GM18870 (cell line): ENCODE results near the gene TMEM54.

ENCODE experiments used
- ATAC-seq: cut with Tn5 transposase; IDR thresholded peaks from one replicate; pipeline ENCODE4 v1.9.1; 2021; ENCODE audit warnings: moderate library complexity; ENCODE audit not compliant: unreplicated experiment

TMEM54 gene

DNA sequence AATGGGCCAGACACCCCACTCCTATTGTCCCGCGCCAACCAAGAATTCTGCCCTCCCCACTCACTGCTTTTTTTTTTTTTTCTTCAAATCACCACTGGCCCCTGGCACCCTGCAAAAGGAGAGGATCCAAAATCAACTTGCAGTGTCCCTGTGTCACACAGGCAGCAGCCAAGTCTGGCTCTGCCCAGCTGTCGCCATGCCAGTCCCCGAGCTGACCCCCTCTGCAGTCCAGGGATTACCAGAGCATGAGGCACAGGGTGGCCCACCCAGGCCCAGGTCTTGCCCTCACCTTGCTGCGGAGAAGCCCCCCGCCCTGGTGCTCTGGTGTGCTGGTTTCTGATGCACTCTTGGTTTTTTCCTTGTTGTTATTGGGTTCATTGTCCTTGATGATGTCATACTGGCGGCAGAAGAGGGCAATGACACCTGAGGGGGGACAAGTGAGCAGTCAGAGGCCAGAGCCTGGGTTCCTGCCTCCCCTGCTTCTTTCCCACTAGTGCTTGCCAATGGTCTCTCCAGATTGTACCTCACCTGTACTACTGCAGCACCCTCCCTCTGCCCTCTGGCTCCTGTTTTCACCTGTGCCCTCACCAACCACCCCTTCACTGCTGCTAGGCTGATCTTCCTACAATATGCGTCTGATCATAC is 36.7 kb downstream of the TMEM54 start:
- no peak for ATAC-seq

DNA sequence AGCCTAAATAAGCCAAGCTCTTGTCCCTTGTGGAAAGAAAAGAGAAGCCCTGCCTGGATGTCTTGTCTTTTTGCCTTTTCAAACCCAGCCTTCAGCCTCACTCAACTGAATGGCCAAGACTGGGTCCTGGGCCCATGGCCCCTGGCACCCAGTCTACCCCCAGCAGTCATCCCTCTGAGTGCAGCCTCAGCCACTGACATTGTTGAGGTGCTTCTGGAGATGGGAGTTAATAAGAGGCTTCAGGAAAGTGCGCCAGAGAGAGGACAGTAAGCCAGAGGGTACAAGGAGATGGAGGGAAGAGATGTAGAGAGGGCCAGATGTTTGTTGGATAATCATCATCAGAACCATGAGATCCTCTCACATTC is 37.3 kb downstream of the TMEM54 start:
- no peak for ATAC-seq

DNA sequence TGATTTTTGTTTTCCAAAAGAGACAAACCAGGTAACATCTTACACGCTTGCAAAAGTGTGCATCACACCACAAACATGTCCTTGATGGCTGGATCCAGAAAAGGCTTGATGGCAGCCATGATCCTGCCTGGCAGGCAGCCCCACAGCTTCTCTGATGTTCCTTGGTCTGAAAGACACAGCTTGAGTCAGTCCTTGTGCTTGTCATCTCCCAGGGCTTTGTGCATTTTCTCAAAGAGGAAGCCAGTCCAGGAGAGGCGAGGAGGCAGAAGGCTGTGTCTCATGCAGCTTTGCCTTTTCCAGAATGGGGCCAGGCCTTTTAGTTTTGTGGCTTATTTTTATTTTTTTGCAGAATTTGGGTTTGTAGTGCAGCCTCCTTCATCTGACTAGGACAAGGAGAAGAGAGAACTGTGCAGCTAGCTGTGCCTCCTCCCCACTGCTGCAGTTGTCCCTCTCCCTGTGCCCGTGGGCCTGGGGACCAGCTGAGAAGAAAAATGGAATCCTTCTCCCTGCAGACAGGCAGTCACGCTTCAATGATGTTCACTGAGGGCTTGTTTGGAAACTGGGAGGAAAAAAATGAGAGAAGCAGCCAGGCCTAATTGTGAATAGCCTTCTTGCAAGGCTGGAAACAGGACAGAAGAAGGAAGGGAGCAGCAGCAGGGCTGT is 37.8 kb downstream of the TMEM54 start:
- no peak for ATAC-seq

- ATAC-seq = no peak
Observed at GRCh38 chr1:32861904-32862695, 39.1 kb downstream of the TMEM54 start.

DNA sequence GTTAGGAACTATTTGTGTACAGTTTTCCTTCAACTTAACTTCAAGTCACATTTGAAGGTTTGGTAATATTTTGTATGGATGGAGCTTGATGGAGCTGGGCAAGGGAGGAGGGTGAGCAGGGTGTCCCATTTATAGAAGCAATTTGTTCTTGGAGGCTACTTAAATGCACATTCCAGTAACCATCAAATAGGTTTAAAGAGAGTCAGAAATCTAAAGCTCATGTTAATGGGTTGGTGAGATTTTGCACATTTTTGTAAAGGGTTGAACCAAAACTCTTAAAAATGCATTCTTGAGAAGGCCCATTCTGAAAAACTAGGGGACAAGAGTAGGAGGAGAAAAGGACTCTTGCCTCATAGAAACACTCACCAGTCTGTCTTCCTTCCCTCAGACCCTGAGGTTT is 40.6 kb downstream of the TMEM54 start:
- ATAC-seq = no peak

DNA sequence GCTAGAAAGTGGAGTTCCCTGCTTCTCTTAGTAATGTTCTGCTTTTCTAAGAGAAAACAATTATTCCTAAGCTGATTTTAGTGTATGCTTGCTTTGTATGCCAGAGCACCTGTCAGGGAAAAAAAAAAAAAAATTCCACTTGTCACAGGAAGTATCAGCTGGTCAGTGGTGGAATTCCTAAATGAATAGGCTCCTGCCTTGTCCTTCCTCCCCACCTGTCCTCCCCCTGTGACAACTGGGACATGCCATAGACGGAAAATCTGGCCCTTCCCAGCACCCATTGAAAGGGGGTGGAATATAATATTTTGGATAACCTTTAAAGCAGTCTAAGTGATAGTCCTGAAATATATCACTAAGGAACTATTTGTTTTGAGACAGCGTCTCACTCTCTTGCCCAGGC is 41.3 kb downstream of the TMEM54 start:
- ATAC-seq = no peak

DNA sequence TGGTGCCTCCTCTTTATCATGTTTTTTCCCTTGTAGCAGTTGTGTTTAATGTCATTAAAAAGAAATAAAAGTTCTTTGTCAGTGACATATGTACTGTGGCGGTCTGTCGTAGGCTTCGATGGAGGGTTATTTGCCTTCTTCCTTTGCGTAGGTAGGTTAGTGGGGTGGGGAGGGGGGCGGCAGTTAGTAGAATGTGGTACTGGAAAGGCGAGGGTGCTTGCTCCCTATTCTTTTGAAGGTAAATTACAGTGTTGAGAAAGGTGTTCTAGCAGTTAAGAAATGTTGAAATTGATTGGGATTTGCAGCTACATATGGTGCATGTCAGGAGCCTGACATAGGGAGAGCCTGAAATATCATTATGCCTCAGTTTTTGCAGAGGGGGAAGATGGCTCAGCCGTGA is 42.4 kb downstream of the TMEM54 start:
- ATAC-seq = no peak

DNA sequence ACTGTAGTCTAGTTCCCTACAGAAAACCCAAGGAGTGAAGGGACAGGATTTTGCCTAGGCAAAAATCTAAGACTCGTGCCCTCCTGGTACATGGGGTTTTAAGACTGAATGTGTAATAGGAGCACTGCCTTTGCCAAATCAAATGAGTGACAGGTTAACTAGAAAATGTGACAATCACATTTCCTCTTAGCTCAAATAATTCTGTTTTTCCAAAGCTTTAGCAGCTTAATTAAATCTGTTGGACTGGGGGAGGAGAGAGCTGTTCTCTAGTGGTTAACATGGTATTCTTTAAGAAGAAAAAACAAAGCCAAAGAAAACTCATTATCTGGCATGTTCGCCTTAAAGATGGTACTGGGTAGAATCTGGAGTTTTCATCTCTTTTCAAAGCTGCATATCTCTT is 43.1 kb downstream of the TMEM54 start:
- no peak for ATAC-seq

GRCh38 chr1:32855861-32856617 is 45.1 kb downstream of the TMEM54 start:
- ATAC-seq = no peak

DNA sequence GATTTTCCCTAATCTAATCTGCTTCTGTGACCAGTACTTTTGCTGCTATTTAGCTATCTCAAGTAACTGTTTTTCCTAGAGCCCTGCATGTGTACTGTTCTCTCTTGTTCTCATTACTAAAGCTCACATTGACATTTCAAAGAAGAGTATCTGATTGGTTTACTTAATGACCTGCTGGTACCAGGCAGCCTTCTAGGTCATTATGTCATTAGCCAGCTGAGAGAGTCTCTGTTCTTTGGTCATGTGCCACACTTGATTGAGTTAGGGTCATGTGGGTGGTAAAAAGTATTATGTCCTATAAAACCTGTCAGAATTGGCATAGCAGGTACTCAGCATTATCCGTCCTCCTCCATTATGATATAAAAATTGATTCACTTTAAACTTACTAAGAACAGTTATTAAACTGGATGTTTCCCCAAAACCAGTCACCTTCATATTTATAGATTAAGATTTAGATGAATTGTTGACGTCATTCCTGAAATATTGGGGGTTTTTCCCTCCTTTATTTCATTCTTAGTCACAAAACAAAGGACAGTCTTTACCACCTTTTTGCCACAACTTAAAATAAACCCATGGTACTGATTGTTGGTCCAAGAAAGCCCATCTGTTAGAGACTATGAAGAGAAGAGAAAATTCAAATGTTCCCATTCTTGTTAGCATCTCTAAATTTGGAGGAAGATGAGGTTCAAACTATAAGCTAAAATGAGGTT is 52.7 kb downstream of the TMEM54 start:
- no peak for ATAC-seq
